Ascending aorta (tissue), 2 donors: ENCODE measurements around the gene SLC25A28. TPM values are rescaled to one million over a fixed set of nuclear protein-coding genes. Genes with fewer than 3 reads are reported as not detected.

ENCODE experiments used
- DNase-seq, 2 donors: peaks; one replicate each; pipeline ENCODE4 v3.0.0-alpha.2; 2019; ENCODE audit warnings: low spot score in 2 of 2
- H3K27ac ChIP-seq, 2 donors: fragments of 200-600 bp; sonication (generic); one replicate each; pipeline ENCODE4 v1.5.1; 2016 to 2017; ENCODE audit warnings: mild to moderate bottlenecking in 1 of 2
- H3K27me3 ChIP-seq: fragments of 200-600 bp; sonication (generic); one replicate; pipeline ENCODE4 v1.5.1; 2017
- H3K36me3 ChIP-seq, 2 donors: fragments of 200-600 bp; sonication (generic); one replicate each; pipeline ENCODE4 v1.5.1; 2016
- H3K4me1 ChIP-seq, 2 donors: fragments of 200-600 bp; sonication (generic); one replicate each; pipeline ENCODE4 v1.5.1; 2016 to 2017; ENCODE audit warnings: mild to moderate bottlenecking in 1 of 2
- H3K4me3 ChIP-seq, 2 donors: fragments of 200-600 bp; sonication (generic); one replicate each; pipeline ENCODE4 v1.5.1; 2016 to 2017; ENCODE audit warnings: mild to moderate bottlenecking in 1 of 2
- H3K9me3 ChIP-seq, 2 donors: fragments of 200-600 bp; sonication (generic); one replicate each; pipeline ENCODE4 v1.5.1; 2016
- intact Hi-C: fragments of 100-400 bp; cut with DNase I; formaldehyde crosslinking; loops from one replicate; pipeline ENCODE4 v1.15.1; 2023
- total RNA-seq: library from RNA; depleted of rRNA; stranded (reverse); fragments of >200 nt; gene quantifications from one replicate; pipeline ENCODE4 v1.1.0, GENCODE V29; 2016
- TF ChIP-seq, protein P1 (sequence below), 3 experiments: fragments of 200-600 bp in 2 of 3; fragments of 450-650 bp in 1 of 3; sonication (generic) in 2 of 3; IDR thresholded peaks; one replicate each; pipeline ENCODE4 v1.5.1; 2016 to 2019; ENCODE audit warnings: antibody characterized with exemption in 3 of 3, mild to moderate bottlenecking in 1 of 3, moderate library complexity in 1 of 3

Gene SLC25A28
- total RNA-seq, 1 donor from 2014 or later = 25.2 TPM

DNA sequence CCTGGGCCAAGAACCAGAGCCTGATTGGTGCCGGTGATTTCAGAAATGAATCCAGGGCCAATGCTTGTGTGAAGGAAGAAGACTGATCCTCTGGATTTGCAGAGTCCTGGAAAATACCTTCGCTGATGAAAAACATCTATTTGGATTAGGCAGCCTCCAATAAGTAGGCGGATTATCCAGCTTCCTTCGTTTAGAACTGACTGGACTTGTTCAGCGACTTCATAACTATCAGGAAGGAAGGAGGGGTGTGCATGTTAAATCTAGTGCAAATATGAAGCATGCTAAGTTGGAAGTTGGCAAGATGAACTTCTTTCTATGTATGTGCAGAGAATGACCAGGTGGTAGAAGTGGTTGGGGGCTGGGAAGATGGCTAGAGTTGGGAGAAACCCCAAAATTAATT, 46.4 kb downstream of the SLC25A28 start:
- H3K36me3 ChIP-seq = no peaks in the 10 kb centered on the region
- H3K27ac ChIP-seq = no peak overlapping the region
- no peaks in the 10 kb centered on the region for H3K27me3 ChIP-seq
- TF ChIP-seq, protein P1, sequence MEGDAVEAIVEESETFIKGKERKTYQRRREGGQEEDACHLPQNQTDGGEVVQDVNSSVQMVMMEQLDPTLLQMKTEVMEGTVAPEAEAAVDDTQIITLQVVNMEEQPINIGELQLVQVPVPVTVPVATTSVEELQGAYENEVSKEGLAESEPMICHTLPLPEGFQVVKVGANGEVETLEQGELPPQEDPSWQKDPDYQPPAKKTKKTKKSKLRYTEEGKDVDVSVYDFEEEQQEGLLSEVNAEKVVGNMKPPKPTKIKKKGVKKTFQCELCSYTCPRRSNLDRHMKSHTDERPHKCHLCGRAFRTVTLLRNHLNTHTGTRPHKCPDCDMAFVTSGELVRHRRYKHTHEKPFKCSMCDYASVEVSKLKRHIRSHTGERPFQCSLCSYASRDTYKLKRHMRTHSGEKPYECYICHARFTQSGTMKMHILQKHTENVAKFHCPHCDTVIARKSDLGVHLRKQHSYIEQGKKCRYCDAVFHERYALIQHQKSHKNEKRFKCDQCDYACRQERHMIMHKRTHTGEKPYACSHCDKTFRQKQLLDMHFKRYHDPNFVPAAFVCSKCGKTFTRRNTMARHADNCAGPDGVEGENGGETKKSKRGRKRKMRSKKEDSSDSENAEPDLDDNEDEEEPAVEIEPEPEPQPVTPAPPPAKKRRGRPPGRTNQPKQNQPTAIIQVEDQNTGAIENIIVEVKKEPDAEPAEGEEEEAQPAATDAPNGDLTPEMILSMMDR (IDR thresholded peaks at IDR 0.05) = no peak
- no peaks in the 10 kb centered on the region for H3K9me3 ChIP-seq
- no peak overlapping the region for H3K4me3 ChIP-seq
- no peaks in the 10 kb centered on the region for H3K4me1 ChIP-seq
- DNase-seq = no peak
- intact Hi-C loops = no loop called here

DNA sequence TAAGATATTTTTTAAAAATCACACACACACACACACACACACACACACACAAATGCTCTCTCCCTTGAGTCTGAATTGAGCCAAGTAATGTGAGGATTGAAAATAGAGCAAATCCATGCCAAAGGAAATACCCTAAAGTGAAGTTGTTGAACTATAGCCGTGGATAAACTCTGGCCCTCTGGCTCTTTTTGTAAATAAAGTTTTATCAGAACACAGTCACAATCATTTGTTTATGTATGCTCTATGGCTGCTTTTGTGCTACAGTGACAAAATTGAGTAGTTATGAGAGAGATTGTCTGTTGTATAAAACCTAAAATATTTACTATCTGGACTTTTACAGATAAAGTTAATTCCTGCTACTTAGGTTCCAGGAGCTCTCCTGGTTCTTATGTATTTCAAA, 48.4 kb downstream of the SLC25A28 start:
- TF ChIP-seq, protein P1 (IDR thresholded peaks at IDR 0.05) = no peak
- H3K27me3 ChIP-seq = no peaks in the 10 kb centered on the region
- DNase-seq = no peak

DNA sequence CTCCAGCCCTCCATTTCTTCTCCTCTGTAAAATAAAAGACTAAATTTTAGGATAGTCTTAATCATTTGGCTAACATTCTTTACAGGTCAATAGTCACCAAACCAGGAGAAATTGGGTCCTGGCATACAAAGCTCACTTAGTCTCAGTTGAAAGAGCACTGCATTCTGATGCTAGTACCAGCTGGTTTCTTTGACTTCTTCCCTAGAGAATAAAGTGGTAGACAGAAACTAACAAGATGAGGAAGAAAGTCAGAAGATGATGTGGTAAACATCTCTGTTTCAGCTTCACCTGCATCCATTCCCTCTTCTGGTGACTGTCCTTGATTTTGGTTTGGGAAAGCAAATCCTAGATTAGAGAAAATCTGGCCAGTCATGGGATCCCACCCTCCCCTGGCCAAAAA, 50.3 kb downstream of the SLC25A28 start:
- no peak for DNase-seq
- intact Hi-C loops = no loop called here
- Histone ChIP-seq H3K4me1 (no peaks in the 10 kb centered on the region), H3K4me3 (no peak overlapping the region), H3K27ac (no peak overlapping the region), H3K36me3 (no peaks in the 10 kb centered on the region), H3K27me3 (no peaks in the 10 kb centered on the region), H3K9me3 (no peaks in the 10 kb centered on the region)
- TF ChIP-seq, protein P1 (IDR thresholded peaks at IDR 0.05) = no peak

More for the DNA sequence above, 48.4 kb downstream of the SLC25A28 start:
- H3K27ac ChIP-seq = no peak overlapping the region
- no peaks in the 10 kb centered on the region for H3K9me3 ChIP-seq
- intact Hi-C loops = no loop called here
- no peaks in the 10 kb centered on the region for H3K4me1 ChIP-seq
- no peak overlapping the region for H3K4me3 ChIP-seq
- no peaks in the 10 kb centered on the region for H3K36me3 ChIP-seq

DNA sequence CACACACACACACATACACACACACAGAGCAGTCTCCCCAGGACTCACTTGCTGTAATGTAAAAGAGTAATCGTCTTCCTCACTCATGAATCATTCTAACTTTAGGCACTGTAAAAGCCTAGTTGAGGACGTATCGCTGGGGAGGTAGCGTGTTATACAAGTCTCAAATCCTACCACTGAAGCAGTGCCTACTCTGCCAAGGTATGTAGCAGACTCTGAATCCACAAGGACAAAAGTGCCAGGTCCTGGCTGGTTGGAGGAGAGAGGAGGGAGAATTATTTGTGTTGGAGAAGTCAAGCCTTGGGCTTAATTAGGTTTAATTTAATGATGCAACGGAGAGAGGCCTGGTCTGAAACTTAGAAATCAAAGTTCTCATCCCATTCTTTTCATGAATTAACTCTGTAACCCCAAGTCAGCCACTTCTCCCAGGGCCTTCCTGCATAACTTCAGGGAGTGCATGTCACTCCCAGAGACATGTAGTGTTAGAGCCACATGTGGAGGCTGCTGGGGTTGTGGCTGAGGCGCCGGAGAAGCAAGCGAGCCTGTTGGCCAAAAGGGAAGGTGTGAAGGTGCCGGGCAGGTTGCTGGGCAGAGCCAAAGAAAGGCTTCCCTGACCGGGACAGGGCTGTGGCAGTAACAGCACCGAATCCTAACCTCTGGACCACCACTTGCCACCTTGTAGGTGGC, 50.8 kb downstream of the SLC25A28 start:
- Histone ChIP-seq H3K4me3 (no peak overlapping the region), H3K36me3 (no peaks in the 10 kb centered on the region), H3K4me1 (no peaks in the 10 kb centered on the region), H3K27me3 (no peaks in the 10 kb centered on the region), H3K9me3 (no peaks in the 10 kb centered on the region), H3K27ac (no peak overlapping the region)
- intact Hi-C loops = no loop called here
- TF ChIP-seq, protein P1 (IDR thresholded peaks at IDR 0.05) = no peak
- DNase-seq = no peak

DNA sequence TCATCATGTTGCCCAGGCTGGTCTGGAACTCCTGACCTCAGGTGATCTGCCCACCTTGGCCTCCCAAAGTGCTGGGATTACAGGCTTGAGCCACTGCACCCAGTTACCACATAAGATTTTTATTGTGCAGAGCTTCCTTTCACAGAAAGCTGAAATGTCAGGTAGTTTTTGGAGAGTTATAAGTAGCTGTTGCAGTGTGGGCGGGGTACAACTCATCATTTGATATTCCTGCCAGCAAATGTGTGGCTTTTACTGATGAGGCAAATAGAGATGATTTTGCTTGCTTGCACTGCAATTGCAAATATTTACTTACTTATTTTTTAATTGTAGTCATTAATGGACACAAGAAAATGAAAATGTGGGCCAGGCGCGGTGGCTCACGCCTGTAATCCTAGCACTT, 55.1 kb downstream of the SLC25A28 start:
- no peaks in the 10 kb centered on the region for H3K9me3 ChIP-seq
- no peaks in the 10 kb centered on the region for H3K27me3 ChIP-seq
- no peaks in the 10 kb centered on the region for H3K4me1 ChIP-seq
- H3K36me3 ChIP-seq = no peaks in the 10 kb centered on the region
- no peak for DNase-seq
- H3K27ac ChIP-seq = no peak overlapping the region
- no peak overlapping the region for H3K4me3 ChIP-seq
- intact Hi-C loops = no loop called here
- TF ChIP-seq, protein P1 (IDR thresholded peaks at IDR 0.05) = no peak

DNA sequence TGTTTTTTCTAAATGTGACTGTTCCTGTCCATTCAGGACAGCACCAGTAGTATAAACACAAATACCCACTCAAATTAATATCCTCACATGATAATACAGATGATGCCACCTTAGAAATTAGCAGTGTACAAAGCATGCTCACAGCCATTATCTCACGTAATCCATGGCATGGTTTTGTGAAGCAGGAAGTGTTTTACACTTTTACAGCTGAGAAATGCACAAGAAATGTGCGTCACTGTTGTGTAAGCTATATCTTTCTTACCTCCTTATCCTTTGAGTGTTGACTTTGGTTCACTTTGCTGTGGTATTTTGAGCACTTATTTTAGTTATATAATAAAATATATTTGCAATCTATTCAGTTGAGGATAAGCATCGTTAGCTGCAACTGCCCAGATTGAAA, 55.9 kb downstream of the SLC25A28 start:
- H3K4me3 ChIP-seq = no peak overlapping the region
- H3K9me3 ChIP-seq = no peaks in the 10 kb centered on the region
- DNase-seq = no peak
- TF ChIP-seq, protein P1 (IDR thresholded peaks at IDR 0.05) = no peak
- intact Hi-C loops = no loop called here
- H3K4me1 ChIP-seq = no peaks in the 10 kb centered on the region
- no peak overlapping the region for H3K27ac ChIP-seq
- H3K36me3 ChIP-seq = no peaks in the 10 kb centered on the region
- H3K27me3 ChIP-seq = no peaks in the 10 kb centered on the region
